ENCODE measurements around the gene MTOR. TPM values are rescaled to one million over a fixed set of nuclear protein-coding genes. Genes with fewer than 3 reads are reported as not detected.
"Not testable (repeated sequence)": the region's sequence is repeated elsewhere in the genome, so short reads cannot be mapped to it uniquely, and the experiment has no call there.

The MTOR gene
- total RNA-seq, 4 donors from 2014 or later = 32.4 to 55.4 (median 42.5) TPM

GRCh38 chr1:11302366-11302765, 40.0 kb upstream of the MTOR start:
- Histone ChIP-seq H3K36me3 (no peaks in the 10 kb centered on the region), H3K9me3 (no peaks in the 10 kb centered on the region), H3K27ac (no peak overlapping the region), H3K4me3 (no peak overlapping the region), H3K4me1 (no peaks in the 10 kb centered on the region), H3K27me3 (no peaks in the 10 kb centered on the region)
- WGBS, 2 donors (ENCODE audit: low coverage in 1 of 2) = 80% methylated on average over 1 of the region's 2 CpGs; no CpG with 5 or more reads in 1 of the 2 donors
- no peak for ATAC-seq
- TF ChIP-seq POLR2A (IDR thresholded peaks at IDR 0.05) (no peak), EP300 (IDR thresholded peaks at IDR 0.05) (no peak), CTCF (IDR thresholded peaks at IDR 0.05) (no peak), POLR2AphosphoS5 (IDR thresholded peaks at IDR 0.05) (no peak)

GRCh38 chr1:11301601-11302000, 39.2 kb upstream of the MTOR start:
- Histone ChIP-seq H3K4me1 (no peaks in the 10 kb centered on the region), H3K27me3 (no peaks in the 10 kb centered on the region), H3K36me3 (no peaks in the 10 kb centered on the region), H3K9me3 (no peaks in the 10 kb centered on the region), H3K4me3 (no peak overlapping the region), H3K27ac (no peak overlapping the region)
- no peak for ATAC-seq
- WGBS, 2 donors (ENCODE audit: low coverage in 1 of 2) = 80 to 87% methylated on average over 3 of the region's 9 CpGs
- TF ChIP-seq CTCF (IDR thresholded peaks at IDR 0.05) = no peak
- no peak for TF ChIP-seq POLR2A (IDR thresholded peaks at IDR 0.05)
- TF ChIP-seq EP300 (IDR thresholded peaks at IDR 0.05) = no peak
- no peak for TF ChIP-seq POLR2AphosphoS5 (IDR thresholded peaks at IDR 0.05)

GRCh38 chr1:11299225-11299574, 36.8 kb upstream of the MTOR start:
- no peak overlapping the region for H3K27ac ChIP-seq
- no peaks in the 10 kb centered on the region for H3K27me3 ChIP-seq
- no peak for TF ChIP-seq POLR2A (IDR thresholded peaks at IDR 0.05)
- TF ChIP-seq POLR2AphosphoS5 (IDR thresholded peaks at IDR 0.05) = no peak
- no peak for TF ChIP-seq EP300 (IDR thresholded peaks at IDR 0.05)
- TF ChIP-seq CTCF (IDR thresholded peaks at IDR 0.05) = no peak
- WGBS, 2 donors (ENCODE audit: low coverage in 1 of 2) = 42 to 64% methylated on average over 7 to 10 of the region's 10 CpGs
- H3K4me3 ChIP-seq = no peak overlapping the region
- ATAC-seq = no peak
- no peaks in the 10 kb centered on the region for H3K9me3 ChIP-seq
- no peaks in the 10 kb centered on the region for H3K4me1 ChIP-seq
- H3K36me3 ChIP-seq = peaks cover 0 to 24% of the 10 kb centered on the region in 2 donors

- Histone ChIP-seq H3K27me3 (no peaks in the 10 kb centered on the region), H3K9me3 (no peaks in the 10 kb centered on the region), H3K27ac (no peak overlapping the region), H3K4me1 (no peaks in the 10 kb centered on the region), H3K4me3 (no peak overlapping the region), H3K36me3 (peaks cover 0 to 30% of the 10 kb centered on the region in 2 donors)
- no peak for TF ChIP-seq POLR2AphosphoS5 (IDR thresholded peaks at IDR 0.05)
- no peak for TF ChIP-seq CTCF (IDR thresholded peaks at IDR 0.05)
- no peak for TF ChIP-seq EP300 (IDR thresholded peaks at IDR 0.05)
- no peak for TF ChIP-seq POLR2A (IDR thresholded peaks at IDR 0.05)
- WGBS, 2 donors (ENCODE audit: low coverage in 1 of 2) = 83 to 94% methylated on average over 3 to 9 of the region's 12 CpGs
- ATAC-seq = no peak
These were observed 36.3 kb upstream of the MTOR start for GRCh38 chr1:11298390-11299224.

- H3K27ac ChIP-seq, H3K9me3 ChIP-seq, ATAC-seq, H3K27me3 ChIP-seq, H3K4me3 ChIP-seq, H3K4me1 ChIP-seq: not testable (repeated sequence)
- WGBS, 2 donors (ENCODE audit: low coverage in 1 of 2) = 100% methylated on average over 5 of the region's 5 CpGs; no CpG with 5 or more reads in 1 of the 2 donors
- peaks cover 0 to 34% of the 10 kb centered on the region in 2 donors for H3K36me3 ChIP-seq
These were observed 35.4 kb upstream of the MTOR start for GRCh38 chr1:11297774-11298173.
